Epithelial cell of proximal tubule (primary cell): ENCODE results near the gene EFNA3. TPM values are rescaled to one million over a fixed set of nuclear protein-coding genes. Genes with fewer than 3 reads are reported as not detected.

Source experiments
- DNase-seq: peaks from one replicate; pipeline ENCODE4 v3.0.0-alpha.2; 2011; ENCODE audit warnings: low read depth
- H3K4me3 ChIP-seq: 2 replicates; pipeline ENCODE4 v1.5.1; 2011; ENCODE audit warnings: low read depth, mild to moderate bottlenecking, low read length
- total RNA-seq: library from RNA; depleted of rRNA; stranded (reverse); fragments of >200 nt; gene quantifications from 2 replicates; pipeline ENCODE4 v1.2.3, GENCODE V29; 2015
- TF ChIP-seq, protein P1 (sequence below): conservative IDR thresholded peaks from 2 replicates; pipeline ENCODE4 v1.5.1; 2012; ENCODE audit warnings: low read depth, mild to moderate bottlenecking, low read length

Gene EFNA3
- total RNA-seq, 1 donor from 2014 or later, result 2.8 TPM

GRCh38 chr1:155079487-155080311, 1.1 kb downstream of the EFNA3 start:
- peak overlapping the region; percentile 40 for H3K4me3 ChIP-seq
- DNase-seq, result no peak
- TF ChIP-seq, protein P1, sequence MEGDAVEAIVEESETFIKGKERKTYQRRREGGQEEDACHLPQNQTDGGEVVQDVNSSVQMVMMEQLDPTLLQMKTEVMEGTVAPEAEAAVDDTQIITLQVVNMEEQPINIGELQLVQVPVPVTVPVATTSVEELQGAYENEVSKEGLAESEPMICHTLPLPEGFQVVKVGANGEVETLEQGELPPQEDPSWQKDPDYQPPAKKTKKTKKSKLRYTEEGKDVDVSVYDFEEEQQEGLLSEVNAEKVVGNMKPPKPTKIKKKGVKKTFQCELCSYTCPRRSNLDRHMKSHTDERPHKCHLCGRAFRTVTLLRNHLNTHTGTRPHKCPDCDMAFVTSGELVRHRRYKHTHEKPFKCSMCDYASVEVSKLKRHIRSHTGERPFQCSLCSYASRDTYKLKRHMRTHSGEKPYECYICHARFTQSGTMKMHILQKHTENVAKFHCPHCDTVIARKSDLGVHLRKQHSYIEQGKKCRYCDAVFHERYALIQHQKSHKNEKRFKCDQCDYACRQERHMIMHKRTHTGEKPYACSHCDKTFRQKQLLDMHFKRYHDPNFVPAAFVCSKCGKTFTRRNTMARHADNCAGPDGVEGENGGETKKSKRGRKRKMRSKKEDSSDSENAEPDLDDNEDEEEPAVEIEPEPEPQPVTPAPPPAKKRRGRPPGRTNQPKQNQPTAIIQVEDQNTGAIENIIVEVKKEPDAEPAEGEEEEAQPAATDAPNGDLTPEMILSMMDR, result no peak

DNA sequence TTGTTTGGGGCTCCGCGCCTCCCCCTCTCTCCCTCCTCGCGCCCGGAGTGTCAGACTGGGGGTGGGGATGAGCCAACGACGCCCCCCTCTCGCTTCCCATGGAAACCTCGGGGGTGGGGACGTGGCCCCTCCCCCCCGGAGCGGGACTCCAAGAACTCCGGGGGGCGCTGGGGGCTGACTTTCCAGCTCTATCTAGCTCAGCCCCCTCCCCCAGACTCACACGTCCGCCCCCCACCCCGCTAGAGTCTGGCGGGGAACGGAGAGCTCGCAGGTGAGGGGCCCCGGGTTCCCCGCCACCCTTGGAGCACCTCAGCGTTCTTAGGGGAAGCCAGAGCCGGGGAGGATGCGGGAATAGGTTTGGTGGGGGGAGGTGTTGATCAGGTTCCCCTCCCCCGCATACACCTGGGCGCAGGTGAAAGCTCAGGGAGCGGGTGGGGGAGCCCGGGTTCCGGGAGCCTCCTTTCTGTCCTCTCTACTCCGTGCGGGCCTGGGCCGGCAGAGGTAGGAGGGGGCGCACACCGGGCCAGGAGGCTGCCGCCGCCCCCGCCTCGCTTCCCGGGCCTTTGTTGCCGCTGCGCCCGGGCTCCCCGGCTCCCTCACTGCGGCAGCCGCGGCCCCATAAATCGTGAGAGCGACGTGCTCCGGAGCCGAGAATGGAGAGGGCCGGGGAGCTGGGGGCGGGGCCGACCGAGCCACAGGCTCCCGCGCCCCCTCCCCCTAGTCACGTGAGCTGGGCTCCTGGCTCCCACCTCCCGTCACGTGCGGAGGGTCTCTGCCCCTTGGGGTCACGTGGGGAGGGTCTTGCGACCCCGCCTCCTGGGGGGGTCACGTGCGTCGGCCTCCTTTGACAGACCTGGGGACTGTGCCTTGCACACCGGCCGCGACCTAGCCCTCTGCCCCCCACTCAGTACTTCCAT, 1.9 kb downstream of the EFNA3 start:
- DNase-seq, result no peak
- H3K4me3 ChIP-seq, result peak overlapping the region; percentile 19
- TF ChIP-seq, protein P1, result no peak

DNA sequence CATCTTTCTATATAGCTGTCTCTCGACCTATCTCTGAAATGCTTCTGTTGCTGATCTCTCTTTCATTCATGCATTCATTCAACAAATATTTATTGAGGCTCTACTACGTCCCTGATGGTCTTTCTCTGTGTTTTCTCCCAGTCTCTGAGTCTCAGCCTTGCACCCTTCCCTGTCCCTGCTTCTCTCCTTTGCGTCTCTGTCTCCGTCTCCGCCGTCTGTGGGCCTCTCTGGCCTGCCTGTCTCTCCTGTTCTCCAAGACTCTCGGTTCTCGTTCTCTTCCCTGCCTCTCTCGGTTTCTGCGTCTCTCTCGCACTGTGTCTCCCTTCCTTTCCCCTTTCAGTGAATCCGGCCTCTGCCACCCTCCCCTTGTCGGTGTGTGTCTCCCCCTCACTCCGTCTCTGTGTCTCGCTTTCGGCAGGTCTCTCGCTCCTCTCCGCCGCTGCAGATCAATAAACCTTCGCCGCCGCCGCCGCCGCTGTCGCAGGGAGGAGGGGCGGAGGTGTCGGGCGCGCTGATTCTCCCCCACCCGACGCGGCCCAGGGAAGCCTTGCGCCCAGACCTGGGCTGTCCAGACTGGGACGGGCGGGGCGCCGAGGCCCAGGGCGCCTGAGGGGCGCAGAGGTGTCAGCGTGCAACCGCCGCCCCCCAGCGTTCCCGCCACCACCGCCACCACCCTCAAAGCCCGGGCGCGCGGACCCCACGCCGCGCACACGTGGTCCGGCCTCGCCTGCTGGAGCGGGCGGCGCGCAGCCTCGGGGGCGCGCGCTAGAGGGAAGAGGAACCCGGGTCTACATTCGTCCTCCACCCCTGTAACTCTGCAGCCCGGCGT, 3.0 kb downstream of the EFNA3 start:
- H3K4me3 ChIP-seq, result no peak overlapping the region
- no peak for DNase-seq
- TF ChIP-seq, protein P1, result no peak

GRCh38 chr1:155082301-155083051, 3.8 kb downstream of the EFNA3 start:
- no peak for DNase-seq
- TF ChIP-seq, protein P1, result no peak
- no peak overlapping the region for H3K4me3 ChIP-seq

DNA sequence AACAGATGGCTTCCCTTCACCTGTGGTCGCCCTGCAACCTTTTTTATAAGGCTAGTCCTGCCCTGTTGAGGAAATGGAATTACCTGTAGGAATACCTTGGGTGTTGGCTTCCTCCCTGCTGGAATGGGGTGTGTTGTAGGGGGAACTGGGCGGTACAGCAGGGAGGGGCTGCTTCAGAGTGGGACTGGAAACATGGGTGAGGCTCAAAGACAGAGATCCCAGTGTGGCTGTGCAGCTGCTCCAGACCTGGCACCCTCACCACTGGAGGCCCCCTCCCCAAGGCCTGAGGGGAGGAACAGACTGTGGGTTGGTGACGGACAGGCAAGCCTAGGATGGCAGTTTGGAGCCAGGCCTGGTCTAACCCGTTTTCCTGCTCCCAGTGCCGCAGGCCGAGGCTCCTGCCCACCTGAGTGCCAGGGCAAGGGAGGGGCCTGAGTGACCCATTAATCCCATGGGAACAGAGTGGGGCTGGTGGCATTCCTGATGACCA, 4.5 kb downstream of the EFNA3 start:
- no peak for DNase-seq
- H3K4me3 ChIP-seq, result no peak overlapping the region
- TF ChIP-seq, protein P1, result no peak
